ENCODE measurements around the gene TRMT10A.

DNA sequence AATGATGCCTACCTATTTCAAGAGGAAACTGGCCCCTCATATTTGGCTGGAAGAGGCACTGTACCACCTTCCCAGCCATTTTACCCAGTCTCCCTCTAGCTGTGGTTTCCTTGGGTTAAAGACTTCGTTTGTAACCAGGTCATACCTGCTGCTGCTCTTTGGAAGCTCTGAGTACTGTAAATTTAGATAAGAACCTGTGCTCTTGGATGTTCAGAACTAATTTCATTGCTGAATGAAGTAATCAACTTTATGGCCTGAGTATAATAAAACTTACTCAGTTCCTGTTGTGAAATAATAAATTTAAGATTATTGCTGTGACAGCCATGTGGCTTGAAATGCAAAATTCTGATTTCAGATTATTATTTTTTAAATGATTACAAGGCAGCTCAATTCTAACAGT is 23.0 kb upstream of the TRMT10A start:
- TF ChIP-seq, protein P1, sequence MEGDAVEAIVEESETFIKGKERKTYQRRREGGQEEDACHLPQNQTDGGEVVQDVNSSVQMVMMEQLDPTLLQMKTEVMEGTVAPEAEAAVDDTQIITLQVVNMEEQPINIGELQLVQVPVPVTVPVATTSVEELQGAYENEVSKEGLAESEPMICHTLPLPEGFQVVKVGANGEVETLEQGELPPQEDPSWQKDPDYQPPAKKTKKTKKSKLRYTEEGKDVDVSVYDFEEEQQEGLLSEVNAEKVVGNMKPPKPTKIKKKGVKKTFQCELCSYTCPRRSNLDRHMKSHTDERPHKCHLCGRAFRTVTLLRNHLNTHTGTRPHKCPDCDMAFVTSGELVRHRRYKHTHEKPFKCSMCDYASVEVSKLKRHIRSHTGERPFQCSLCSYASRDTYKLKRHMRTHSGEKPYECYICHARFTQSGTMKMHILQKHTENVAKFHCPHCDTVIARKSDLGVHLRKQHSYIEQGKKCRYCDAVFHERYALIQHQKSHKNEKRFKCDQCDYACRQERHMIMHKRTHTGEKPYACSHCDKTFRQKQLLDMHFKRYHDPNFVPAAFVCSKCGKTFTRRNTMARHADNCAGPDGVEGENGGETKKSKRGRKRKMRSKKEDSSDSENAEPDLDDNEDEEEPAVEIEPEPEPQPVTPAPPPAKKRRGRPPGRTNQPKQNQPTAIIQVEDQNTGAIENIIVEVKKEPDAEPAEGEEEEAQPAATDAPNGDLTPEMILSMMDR (IDR thresholded peaks at IDR 0.05 in 4 of 5, conservative IDR thresholded peaks at IDR 0.05 in 1 of 5): no peak
- no peak for TF ChIP-seq POLR2A (IDR thresholded peaks at IDR 0.05)
